Epithelial cell of proximal tubule (primary cell): ENCODE measurements around the gene ACTG1. TPM values are rescaled to one million over a fixed set of nuclear protein-coding genes. Genes with fewer than 3 reads are reported as not detected.

Source experiments
- DNase-seq: peaks from one replicate; pipeline ENCODE4 v3.0.0-alpha.2; 2011; ENCODE audit warnings: low read depth
- H3K4me3 ChIP-seq: 2 replicates; pipeline ENCODE4 v1.5.1; 2011; ENCODE audit warnings: low read depth, mild to moderate bottlenecking, low read length
- CTCF ChIP-seq: conservative IDR thresholded peaks from 2 replicates; pipeline ENCODE4 v1.5.1; 2012; ENCODE audit warnings: low read depth, mild to moderate bottlenecking, low read length
- total RNA-seq: library from RNA; depleted of rRNA; stranded (reverse); fragments of >200 nt; gene quantifications from 2 replicates; pipeline ENCODE4 v1.2.3, GENCODE V29; 2015

ACTG1 gene
- total RNA-seq, 1 donor from 2014 or later = 8,322 TPM

GRCh38 chr17:81514489-81514738 lies 1.8 kb upstream of the ACTG1 start:
- peak overlapping the region; percentile 65 for H3K4me3 ChIP-seq
- TF ChIP-seq CTCF = no peak
- DNase-seq = no peak

GRCh38 chr17:81513753-81514488 lies 1.3 kb upstream of the ACTG1 start:
- peak overlapping the region; percentile 65 for H3K4me3 ChIP-seq
- no peak for DNase-seq
- no peak for TF ChIP-seq CTCF

DNA sequence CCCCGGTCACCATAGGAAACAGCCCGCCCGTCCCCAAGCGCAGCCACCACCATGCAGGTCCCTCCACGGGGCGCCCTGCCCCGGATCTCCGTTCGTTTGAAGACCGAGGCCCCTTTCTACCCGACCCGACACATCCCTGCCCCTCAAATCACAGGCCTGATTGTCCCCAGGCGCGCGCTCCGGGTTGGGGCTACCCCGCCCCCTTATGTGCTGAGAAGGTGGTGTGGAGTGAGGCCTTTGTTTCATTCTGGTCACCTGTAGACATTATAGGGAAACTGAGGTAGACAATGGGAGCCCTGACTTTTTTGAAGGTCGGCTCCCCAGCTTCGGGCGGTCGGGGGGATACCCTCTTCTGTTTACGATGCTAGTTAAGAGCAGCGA lies 763 bp upstream of the ACTG1 start:
- DNase-seq = no peak
- no peak for TF ChIP-seq CTCF
- peak overlapping the region; percentile 65 for H3K4me3 ChIP-seq

DNA sequence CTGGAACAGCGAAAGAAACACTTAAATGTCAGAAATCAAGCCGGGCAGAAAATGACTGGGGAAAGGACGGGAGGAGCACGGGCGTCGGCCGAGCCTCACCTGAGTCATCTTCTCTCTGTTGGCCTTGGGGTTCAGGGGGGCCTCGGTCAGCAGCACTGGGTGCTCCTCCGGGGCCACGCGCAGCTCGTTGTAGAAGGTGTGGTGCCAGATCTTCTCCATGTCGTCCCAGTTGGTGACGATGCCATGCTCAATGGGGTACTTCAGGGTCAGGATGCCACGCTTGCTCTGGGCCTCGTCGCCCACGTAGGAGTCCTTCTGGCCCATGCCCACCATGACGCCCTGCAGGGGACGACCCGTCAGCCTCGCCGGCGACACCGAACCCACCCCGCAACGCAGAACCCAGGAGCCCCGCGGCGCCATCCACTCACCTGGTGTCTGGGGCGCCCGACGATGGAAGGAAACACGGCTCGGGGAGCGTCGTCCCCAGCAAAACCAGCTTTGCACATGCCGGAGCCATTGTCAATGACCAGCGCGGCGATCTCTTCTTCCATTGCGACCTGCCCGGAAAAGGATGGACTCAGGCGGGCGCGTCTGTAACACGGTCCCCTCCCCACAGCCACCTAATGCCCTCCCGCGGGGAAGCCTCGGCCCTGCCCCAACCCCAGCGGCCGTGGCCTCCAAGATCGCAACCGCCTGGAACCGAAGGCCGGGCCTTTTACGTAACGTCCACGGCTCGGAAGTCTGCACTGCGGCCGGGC lies 616 bp downstream of the ACTG1 start:
- TF ChIP-seq CTCF = no peak
- DNase-seq = no peak

GRCh38 chr17:81511554-81511803 lies 1.1 kb downstream of the ACTG1 start:
- no peak for DNase-seq
- no peak for TF ChIP-seq CTCF

More for the DNA sequence above, 616 bp downstream of the ACTG1 start:
- H3K4me3 ChIP-seq = peak overlapping the region; percentile 89

DNA sequence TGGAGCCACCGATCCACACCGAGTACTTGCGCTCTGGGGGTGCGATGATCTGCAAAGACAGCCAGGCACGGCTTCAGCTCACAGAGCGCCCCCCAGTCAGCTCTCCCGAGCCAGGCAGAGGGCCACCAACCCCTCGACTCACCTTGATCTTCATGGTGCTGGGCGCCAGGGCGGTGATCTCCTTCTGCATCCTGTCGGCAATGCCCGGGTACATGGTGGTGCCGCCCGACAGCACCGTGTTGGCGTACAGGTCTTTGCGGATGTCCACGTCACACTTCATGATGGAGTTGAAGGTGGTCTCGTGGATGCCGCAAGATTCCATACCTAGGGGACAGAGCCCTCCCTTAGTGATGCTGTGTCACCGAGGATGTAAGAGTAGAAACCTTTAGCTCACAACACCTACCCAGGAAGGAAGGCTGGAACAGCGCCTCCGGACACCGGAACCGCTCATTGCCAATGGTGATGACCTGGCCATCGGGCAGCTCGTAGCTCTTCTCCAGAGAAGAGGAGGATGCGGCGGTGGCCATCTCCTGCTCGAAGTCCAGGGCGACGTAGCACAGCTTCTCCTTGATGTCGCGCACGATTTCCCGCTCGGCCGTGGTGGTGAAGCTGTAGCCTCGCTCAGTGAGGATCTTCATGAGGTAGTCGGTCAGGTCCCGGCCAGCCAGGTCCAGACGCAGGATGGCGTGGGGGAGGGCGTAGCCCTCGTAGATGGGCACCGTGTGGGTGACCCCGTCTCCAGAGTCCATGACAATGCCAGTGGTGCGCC lies 1.6 kb downstream of the ACTG1 start:
- no peak for TF ChIP-seq CTCF
- DNase-seq = no peak
- H3K4me3 ChIP-seq = peak overlapping the region; percentile 89

More at GRCh38 chr17:81511554-81511803, 1.1 kb downstream of the ACTG1 start:
- H3K4me3 ChIP-seq = peak overlapping the region; percentile 89
